HepG2 (cell line): ENCODE data around the gene NFKBIL1. TPM values are rescaled to one million over a fixed set of nuclear protein-coding genes. Genes with fewer than 3 reads are reported as not detected.

Source experiments
- CBX5 ChIP-seq: sonication (generic); formaldehyde crosslinking; IDR thresholded peaks from 2 replicates; pipeline ENCODE4 v1.4.0; 2020; ENCODE audit warnings: missing genetic modification reagents, borderline replicate concordance
- ELF4 ChIP-seq: sonication (generic); formaldehyde crosslinking; IDR thresholded peaks from 2 replicates; pipeline ENCODE4 v1.5.0; 2020; ENCODE audit warnings: missing genetic modification reagents, mild to moderate bottlenecking, moderate library complexity, borderline replicate concordance
- ETV6 ChIP-seq: sonication (generic); formaldehyde crosslinking; conservative IDR thresholded peaks from 2 replicates; pipeline ENCODE4 v1.4.0; 2020; ENCODE audit warnings: missing genetic modification reagents
- FIP1L1 ChIP-seq: fragments of 200-400 bp; formaldehyde crosslinking; IDR thresholded peaks from 2 replicates; pipeline ENCODE4 v1.6.1; 2018; ENCODE audit warnings: low read depth, mild to moderate bottlenecking, low read length, moderate library complexity, borderline replicate concordance; ENCODE audit not compliant: insufficient read depth
- GMEB2 ChIP-seq: IDR thresholded peaks from 2 replicates; pipeline ENCODE4 v1.6.1; 2016; ENCODE audit warnings: missing biosample characterization, missing genetic modification reagents, low read depth
- KDM3A ChIP-seq: IDR thresholded peaks from 2 replicates; pipeline ENCODE4 v1.6.1; 2018; ENCODE audit warnings: low read depth, missing compliant biosample characterization
- LBX2 ChIP-seq: sonication (generic); formaldehyde crosslinking; IDR thresholded peaks from 2 replicates; pipeline ENCODE4 v1.5.0; 2020; ENCODE audit warnings: missing genetic modification reagents, mild to moderate bottlenecking, borderline replicate concordance
- NAIF1 ChIP-seq: sonication (generic); formaldehyde crosslinking; IDR thresholded peaks from 2 replicates; pipeline ENCODE4 v1.5.0; 2020; ENCODE audit warnings: mild to moderate bottlenecking, missing genetic modification reagents, borderline replicate concordance
- NKX3-1 ChIP-seq: sonication (generic); formaldehyde crosslinking; IDR thresholded peaks from 2 replicates; pipeline ENCODE4 v1.5.0; 2020; ENCODE audit warnings: missing genetic modification reagents
- NR2F2 ChIP-seq: IDR thresholded peaks from 2 replicates; pipeline ENCODE4 v1.6.1; 2012; ENCODE audit warnings: low read depth, inconsistent platforms, borderline replicate concordance
- NR2F6 ChIP-seq, 2 experiments: IDR thresholded peaks; 2 replicates each; pipeline ENCODE4 v1.6.1; 2016; ENCODE audit warnings: antibody characterized with exemption in 1 of 2, mild to moderate bottlenecking in 1 of 2
- ONECUT2 ChIP-seq: sonication (generic); formaldehyde crosslinking; IDR thresholded peaks from 2 replicates; pipeline ENCODE4 v1.4.0; 2020; ENCODE audit warnings: missing genetic modification reagents
- RAD51 ChIP-seq: fragments of 450-650 bp; IDR thresholded peaks from 2 replicates; pipeline ENCODE4 v1.6.1; 2016; ENCODE audit warnings: borderline replicate concordance
- RARG ChIP-seq: sonication (generic); formaldehyde crosslinking; IDR thresholded peaks from 2 replicates; pipeline ENCODE4 v1.4.0; 2020; ENCODE audit warnings: low read depth, mild to moderate bottlenecking, missing genetic modification reagents
- SAFB2 ChIP-seq: sonication (generic); formaldehyde crosslinking; IDR thresholded peaks from 2 replicates; pipeline ENCODE4 v1.5.1; 2020; ENCODE audit warnings: missing genetic modification reagents, low read depth, mild to moderate bottlenecking, borderline replicate concordance
- SIN3B ChIP-seq: fragments of 150-350 bp; IDR thresholded peaks from 2 replicates; pipeline ENCODE4 v1.6.1; 2014; ENCODE audit warnings: low read length
- SMC3 ChIP-seq: IDR thresholded peaks from 2 replicates; pipeline ENCODE4 v1.6.1; 2011; ENCODE audit warnings: low read length, improper control_type of control experiment
- SNRNP70 ChIP-seq: fragments of 200-400 bp; formaldehyde crosslinking; IDR thresholded peaks from 2 replicates; pipeline ENCODE4 v1.6.1; 2017; ENCODE audit warnings: mild to moderate bottlenecking, low read depth, low read length, moderate library complexity
- SP5 ChIP-seq: IDR thresholded peaks from 2 replicates; pipeline ENCODE4 v1.6.1; 2016; ENCODE audit warnings: low read depth, borderline replicate concordance
- SRF ChIP-seq: IDR thresholded peaks from 2 replicates; pipeline ENCODE4 v1.6.1; 2011; ENCODE audit warnings: mild to moderate bottlenecking, low read depth, low read length, moderate library complexity
- TERF1 ChIP-seq: sonication (generic); formaldehyde crosslinking; IDR thresholded peaks from 2 replicates; pipeline ENCODE4 v1.8.0; 2022; ENCODE audit warnings: mild to moderate bottlenecking, missing genetic modification reagents, moderate library complexity
- YEATS4 ChIP-seq: sonication (generic); formaldehyde crosslinking; IDR thresholded peaks from 2 replicates; pipeline ENCODE4 v1.4.0; 2020; ENCODE audit warnings: missing genetic modification reagents, borderline replicate concordance
- ZBTB39 ChIP-seq: sonication (generic); formaldehyde crosslinking; IDR thresholded peaks from 2 replicates; pipeline ENCODE4 v1.5.0; 2020; ENCODE audit warnings: missing genetic modification reagents
- ZNF337 ChIP-seq: sonication (generic); formaldehyde crosslinking; IDR thresholded peaks from 2 replicates; pipeline ENCODE4 v1.5.1; 2020; ENCODE audit warnings: missing genetic modification reagents, low read depth, mild to moderate bottlenecking, borderline replicate concordance
- ZNF766 ChIP-seq: sonication (generic); formaldehyde crosslinking; IDR thresholded peaks from 2 replicates; pipeline ENCODE4 v1.5.0; 2020; ENCODE audit warnings: missing genetic modification reagents, borderline replicate concordance
- ZNF776 ChIP-seq: sonication (generic); formaldehyde crosslinking; IDR thresholded peaks from 2 replicates; pipeline ENCODE4 v1.4.0; 2020; ENCODE audit warnings: mild to moderate bottlenecking, missing genetic modification reagents
- polyA plus RNA-seq, 8 experiments: library from polyadenylated mRNA; depleted of rRNA in 3 of 8; stranded (reverse) in 7 of 8; unstranded in 1 of 8; fragments of >200 nt; fragmentation: Illumina TruSeq in 4 of 8; extraction: Trizol in 4 of 8; gene quantifications; 2 replicates each; pipeline versions ENCODE4 v1.2.1 to v1.2.3, GENCODE V29; 2011 to 2016; ENCODE audit warnings: low read depth in 4 of 8, missing spikeins in 1 of 8, mixed read lengths in 1 of 8; ENCODE audit not compliant: insufficient read depth in 1 of 8
- total RNA-seq, 5 experiments: library from RNA; depleted of rRNA; stranded (reverse); fragments of >200 nt; fragmentation: Illumina TruSeq; extraction: Trizol; gene quantifications; 2 replicates each; pipeline ENCODE4 v1.2.3, GENCODE V29; 2016; ENCODE audit warnings: low read depth in 1 of 5

NFKBIL1 gene
- total and polyA plus RNA-seq, 2 of the 13 experiments (the other 11 are each of a cell fraction or from before 2014, with no cell fraction given), result 9.7 to 19.5 TPM

GRCh38 chr6:31580807-31581433 lies 33.5 kb downstream of the NFKBIL1 start (continued):
- TF ChIP-seq ZNF766 (peak; percentile 89; the same call in 1 of the 2 replicates), RAD51 (no peak), FIP1L1 (no peak), ELF4 (no peak), SMC3 (peak; percentile 38; the same call in 1 of the 2 replicates), RARG (CRISPR knock-in tag) (no peak), NR2F6 (IDR thresholded peaks at IDR 0.05) (peak; percentile 9; the same call in 1 of the 2 replicates), NR2F6 (CRISPR knock-in tag; IDR thresholded peaks at IDR 0.05) (0 out of 2 replicates have a peak, but pooled peaks have one; percentile 9), ONECUT2 (CRISPR knock-in tag) (no peak), SIN3B (no peak), GMEB2 (CRISPR knock-in tag) (no peak), ZBTB39 (CRISPR knock-in tag) (peak; percentile 45; the same call in 1 of the 2 replicates), ZNF337 (no peak), SRF (no peak), SAFB2 (CRISPR knock-in tag) (peak; percentile 74; the same call in 1 of the 2 replicates), ZNF776 (CRISPR knock-in tag) (peak; percentile 82), LBX2 (no peak), KDM3A (peak; percentile 92), NR2F2 (no peak), SP5 (CRISPR knock-in tag) (no peak), SNRNP70 (no peak), ETV6 (CRISPR knock-in tag) (no peak; the same call in none of the 2 replicates), NKX3-1 (no peak), NAIF1 (CRISPR knock-in tag) (0 out of 2 replicates have a peak, but pooled peaks have one; percentile 39), CBX5 (CRISPR knock-in tag) (peak; percentile 66; the same call in 1 of the 2 replicates), YEATS4 (CRISPR knock-in tag) (peak; percentile 76), TERF1 (no peak)
